Effector CD4-positive, alpha-beta T cell (primary cell): Measurements from ENCODE around the gene TUFT1.

Experiments
- DNase-seq: peaks from one replicate; pipeline ENCODE4 v3.0.0-alpha.2; 2020
- total RNA-seq: gene quantifications from one replicate; lab custom pipeline; 2026; lab: John Stamatoyannopoulos, UW

TUFT1 gene, protein sequence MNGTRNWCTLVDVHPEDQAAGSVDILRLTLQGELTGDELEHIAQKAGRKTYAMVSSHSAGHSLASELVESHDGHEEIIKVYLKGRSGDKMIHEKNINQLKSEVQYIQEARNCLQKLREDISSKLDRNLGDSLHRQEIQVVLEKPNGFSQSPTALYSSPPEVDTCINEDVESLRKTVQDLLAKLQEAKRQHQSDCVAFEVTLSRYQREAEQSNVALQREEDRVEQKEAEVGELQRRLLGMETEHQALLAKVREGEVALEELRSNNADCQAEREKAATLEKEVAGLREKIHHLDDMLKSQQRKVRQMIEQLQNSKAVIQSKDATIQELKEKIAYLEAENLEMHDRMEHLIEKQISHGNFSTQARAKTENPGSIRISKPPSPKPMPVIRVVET
- 35.3 reads per million, percentile 60 among the genes with 10 or more reads in this experiment for total RNA-seq

DNA sequence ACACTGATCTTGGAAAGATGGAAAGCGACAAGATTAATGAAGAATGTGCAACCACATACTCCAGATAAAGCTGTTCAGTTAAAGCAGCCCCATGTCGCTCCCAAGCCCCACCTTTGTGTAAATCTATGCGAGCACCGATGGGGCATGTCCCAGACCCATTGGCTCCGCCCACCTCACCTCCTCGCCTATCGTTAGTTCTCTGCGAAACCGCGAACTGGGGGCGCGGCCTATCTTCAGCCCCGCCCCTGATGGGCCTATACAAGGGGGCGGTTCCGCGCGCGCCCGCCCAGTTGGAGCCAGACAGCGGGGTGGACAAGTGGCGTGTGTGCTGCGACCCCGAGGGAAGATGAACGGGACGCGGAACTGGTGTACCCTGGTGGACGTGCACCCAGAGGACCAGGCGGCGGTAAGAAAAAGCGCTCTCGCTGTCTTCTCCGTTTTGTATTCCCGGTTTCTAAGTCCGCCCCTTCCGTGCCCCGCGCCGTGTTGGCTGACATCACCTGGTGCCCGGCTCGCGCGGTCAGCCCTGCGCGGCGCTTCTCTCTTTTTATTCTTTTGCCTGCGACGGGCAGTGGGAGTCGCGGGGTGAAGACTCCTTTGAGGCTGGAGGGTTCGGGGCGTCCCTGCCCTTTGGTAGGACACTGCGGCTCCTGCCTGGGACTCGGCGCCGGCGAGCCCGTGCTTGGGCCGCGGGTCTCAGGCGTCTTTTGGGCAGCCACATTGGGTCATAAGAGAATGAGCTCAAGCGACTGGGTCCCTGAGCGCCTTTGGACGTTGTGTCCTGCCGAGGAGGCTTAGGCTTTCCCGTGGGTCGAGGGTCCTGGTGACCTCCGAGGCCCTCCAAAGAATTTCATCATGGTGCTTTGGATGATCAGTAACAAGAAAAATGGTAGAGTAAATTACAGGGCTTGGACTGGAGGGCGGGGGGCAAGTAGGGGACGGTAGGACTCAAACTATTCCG, at the start of gene TUFT1:
TUFT1 (plus strand) TSS at position 289 of the 961 bp plus-strand sequence; CDS start at position 347, 58 bp downstream.
- DNase-seq: peak; percentile 92

DNA sequence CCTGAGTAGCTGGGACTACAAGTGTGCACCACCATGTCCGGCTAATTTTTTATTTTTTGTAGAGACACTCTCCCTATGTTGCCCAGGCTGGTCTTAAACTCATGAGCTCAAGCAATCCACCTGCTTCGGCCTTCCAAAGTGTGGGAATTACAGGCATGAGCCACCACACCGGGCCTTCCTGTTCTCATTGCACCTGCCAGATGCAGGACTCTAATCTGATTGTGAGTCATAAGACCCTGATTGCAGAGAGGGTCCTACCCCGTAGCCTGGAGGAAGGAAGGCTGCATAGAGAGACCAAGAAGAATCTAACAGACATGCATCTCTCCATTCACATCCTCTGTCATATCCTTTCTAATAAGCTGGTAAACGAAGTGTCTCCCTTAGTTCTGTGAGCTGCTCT, 48.5 kb upstream of the TUFT1 start:
- no peak for DNase-seq

DNA sequence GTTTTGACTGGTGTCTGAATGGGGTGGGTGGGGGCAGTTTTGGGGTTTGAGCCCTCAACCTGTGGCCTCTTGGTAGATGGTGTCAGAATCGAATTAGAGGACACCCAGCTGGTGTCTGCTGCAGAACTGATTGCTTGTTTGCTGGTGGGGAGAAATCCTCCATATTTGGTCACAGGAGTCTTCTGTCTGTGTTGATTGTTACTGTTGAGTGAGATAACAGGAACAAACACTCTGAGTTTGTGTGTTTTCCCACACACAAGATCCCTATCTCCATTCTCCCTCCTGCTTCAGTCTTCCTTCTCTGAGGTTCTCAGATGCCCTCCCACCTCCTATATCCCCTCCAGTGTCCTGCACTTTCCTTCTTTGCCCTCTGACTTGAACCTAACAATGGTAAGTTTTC, 48.0 kb upstream of the TUFT1 start:
- no peak for DNase-seq

DNA sequence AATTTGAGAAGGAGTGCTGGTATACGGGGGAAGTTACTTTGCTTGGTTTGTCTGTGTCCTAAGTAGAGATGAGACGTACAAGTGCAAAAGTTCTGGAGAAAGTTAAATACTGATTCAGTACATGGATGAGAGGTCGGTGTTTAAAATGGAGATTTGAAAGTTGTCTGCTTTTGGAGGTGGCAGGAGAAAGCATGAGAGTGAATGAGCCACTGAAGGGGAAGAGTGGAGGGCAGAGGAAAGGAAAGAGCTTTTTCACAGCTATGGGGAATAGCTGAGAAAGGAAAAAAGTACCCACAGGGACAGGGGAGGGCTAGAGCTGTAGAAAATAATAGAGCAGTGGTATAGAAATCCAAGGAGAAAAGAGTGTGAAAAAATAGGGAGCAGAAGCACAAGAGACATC, 47.1 kb upstream of the TUFT1 start:
- no peak for DNase-seq

DNA sequence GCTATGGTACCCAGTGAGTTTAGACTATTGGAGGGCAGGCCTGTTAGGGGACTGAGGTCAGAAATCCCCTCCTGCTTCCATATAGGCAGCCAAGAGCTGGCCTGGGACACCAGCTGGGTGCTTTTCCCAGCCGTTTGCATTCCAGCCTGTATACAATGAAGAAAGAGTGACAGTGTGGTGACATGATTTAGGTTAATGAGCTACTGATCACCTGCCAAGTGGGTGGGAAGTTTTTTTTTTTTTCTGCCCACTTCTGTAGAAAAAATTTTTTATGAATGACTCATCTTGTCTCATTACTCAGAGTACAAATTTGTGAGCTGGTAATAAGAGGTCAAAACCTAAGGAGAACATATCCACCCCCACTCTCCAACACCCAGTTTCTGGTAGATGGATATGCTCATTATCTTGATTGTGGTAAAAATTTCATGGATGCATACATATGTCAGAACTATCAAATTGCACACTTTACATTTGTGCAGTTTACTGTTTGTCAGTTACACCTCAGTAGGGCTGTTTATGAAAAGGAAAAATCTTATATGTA, 45.3 kb upstream of the TUFT1 start:
- no peak for DNase-seq

DNA sequence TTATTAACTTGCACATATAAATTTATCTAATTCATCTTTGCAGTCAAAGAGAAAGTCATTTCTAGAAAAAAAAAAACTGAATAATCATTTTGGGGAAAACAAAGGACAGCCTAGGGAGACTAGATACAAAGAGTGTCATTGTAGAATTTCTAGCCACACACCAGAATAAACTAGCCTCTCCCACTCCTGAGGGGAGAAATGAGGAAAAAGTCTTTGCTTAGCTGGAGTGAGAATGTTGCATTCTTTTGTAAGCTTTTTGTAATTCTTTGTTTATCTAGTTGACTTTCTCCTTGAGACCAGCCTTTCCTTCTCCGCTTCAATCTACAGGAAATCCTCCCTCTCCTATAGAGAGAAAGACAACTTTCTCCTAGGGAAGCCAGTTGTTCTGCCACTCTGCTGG, 44.8 kb upstream of the TUFT1 start:
- DNase-seq: no peak

DNA sequence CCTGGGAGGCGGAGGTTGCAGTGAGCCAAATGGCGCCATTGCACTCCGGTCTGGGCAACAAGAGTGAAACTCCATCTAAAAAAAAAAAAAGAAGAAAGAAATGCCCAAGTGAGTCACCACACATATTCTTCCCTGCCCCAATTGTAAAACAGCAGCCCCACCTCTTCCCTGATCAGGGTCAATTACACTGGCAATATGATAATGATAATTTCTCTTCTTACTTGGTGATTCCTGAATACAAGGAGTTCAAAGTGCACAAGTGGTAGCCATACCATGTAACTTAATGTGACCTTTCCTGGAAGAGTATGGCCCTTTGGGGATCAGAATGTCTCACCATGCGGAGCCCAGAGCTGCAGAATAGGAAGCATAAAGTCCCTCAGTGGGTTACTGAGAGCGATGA, 40.7 kb upstream of the TUFT1 start:
- DNase-seq: no peak

DNA sequence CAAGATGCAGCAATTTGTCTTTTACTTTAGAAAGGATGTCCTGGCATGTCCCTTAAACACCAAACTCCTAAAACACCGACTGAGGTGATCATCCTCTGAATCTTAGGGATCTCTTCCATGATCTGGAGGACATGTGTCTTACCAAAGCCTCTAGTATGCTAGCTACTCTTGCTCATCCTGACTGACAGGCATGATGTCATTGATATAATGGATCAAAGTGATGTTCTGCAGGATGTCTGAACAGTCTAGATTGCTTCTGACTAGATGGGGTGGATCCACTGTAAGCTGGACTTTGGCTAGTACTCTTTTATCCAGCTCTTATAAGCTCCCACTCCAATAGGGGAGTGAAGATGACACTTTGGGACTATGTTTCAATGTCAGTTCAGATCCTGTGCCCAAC, 40.2 kb upstream of the TUFT1 start:
- no peak for DNase-seq

DNA sequence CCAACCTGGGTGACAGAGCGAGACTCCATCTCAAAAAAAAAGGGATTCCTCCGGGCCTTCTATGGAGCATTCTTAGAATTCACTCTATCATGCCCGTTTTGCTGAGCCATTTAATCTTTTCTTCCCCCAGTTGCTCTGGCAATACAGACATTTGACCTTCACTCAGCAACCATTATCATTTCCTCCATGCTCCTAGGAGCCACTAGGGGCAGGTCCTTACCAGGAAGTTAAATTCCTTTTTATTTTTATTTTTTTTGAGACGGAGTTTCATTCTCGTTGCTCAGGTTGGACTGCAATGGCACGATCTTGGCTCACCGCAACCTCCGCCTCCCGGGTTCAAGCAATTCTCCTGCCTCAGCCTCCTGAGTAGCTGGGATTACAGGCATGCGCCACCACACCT, 38.6 kb upstream of the TUFT1 start:
- DNase-seq: no peak

DNA sequence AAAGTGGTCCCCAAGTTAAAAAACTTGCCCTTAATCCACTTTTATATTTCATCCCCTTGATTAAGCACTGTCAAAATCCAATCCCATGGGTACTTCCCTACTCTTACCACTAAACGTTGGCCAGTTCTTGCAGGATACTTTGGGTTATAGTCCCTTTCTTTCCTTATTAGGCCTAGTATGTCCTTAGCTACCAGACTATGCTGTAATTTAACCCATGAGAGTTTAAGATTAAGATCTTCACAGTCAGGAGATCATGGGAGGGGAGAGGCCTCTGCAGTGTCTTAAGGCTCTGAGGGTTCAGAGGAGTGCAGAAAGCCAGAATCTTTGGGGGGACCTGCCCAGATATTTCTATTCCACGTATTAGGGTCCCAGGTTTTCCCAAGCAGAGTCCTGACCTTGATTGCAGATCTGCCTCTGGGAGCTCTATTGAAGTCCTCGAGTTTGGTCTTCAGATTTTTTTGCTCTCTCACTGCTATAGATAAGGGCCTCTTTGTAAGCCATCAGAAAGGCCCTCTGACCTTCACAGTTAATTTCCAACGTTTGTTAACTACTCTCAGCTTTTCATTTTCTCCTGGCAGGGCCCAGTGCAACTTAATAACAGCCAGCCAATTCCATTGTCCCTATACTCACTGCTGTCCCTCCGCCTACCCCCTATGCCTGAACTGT, 37.9 kb upstream of the TUFT1 start:
- no peak for DNase-seq

DNA sequence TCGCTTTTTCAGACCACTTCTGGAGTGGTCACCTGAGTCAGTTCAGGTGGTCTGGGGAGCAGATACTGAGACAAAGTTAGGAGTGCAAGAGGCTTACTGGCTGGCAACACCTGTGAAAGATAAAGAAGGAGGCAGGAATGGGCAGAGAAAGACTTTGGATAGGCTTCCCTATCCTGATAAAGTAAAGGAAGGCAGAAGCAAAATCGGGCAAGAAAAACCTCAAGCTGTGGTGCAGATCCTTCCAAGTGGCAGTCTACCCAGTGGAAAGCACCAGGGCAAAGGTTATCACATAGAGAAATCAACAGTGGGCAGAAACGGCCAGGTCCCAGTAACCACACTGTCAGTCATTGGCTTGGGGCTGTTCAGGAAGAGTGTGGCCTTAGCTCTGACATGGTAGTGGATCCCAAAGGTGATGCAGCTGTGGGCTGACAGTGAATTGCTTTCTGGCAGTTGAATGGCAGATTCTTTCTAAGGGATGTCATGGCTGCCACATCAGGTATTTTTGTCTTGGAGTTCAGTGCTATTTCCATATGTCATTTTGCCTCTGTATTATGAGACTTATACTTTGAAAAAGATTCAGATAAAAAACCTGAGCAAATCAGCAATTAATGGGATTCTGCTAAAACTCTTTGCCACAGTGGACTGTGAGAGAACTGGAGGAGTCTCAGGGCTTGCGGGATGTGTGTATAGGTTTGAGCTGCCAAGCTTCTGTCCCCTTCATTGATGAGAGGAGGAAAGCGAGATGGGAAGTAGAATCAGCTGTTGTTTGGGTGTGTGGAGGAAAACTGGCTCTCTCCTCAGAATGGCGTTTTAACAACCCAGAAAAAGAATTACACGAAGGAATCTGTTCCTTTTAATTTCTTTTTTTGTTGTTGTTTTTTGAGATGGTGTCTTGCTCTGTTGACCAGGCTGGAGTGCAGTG, 37.0 kb upstream of the TUFT1 start:
- no peak for DNase-seq

DNA sequence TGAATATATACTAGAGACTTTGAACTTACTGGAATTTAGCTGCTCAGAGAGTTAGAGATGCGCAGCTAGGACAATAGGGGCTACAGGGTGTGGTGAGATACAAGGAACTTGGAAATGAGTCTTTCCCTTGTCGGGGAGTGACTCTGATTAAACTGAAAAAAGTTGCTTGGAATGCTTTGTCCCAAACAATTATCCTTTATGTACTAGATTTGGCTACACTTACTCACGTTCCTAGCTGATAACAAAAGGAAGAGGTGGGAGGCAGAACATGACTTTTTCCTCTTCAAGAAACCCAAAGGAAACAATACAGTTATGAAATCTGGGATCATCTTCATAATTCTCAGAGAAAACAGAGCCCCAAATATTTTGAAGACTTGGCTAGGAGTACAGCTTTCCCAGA, 35.9 kb upstream of the TUFT1 start:
- DNase-seq: no peak

DNA sequence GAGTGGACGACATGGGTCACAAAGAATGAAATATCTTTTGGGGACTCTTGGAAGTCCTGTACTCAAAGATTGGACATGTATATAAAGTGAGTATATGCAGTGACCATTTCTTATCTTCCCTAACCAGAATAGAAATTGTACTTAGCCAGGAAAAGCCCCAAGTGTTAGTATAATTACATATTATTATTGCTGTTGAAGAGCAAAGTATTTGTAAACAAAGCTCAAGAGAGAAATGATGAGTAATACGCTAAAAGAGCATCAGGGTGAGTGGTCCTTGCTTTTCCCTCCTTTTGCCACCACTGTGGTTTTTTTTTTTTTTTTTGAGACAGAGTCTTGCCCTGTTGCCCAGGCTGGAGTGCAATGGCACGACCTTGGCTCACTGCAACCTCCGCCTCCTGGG, 35.4 kb upstream of the TUFT1 start:
- DNase-seq: no peak

DNA sequence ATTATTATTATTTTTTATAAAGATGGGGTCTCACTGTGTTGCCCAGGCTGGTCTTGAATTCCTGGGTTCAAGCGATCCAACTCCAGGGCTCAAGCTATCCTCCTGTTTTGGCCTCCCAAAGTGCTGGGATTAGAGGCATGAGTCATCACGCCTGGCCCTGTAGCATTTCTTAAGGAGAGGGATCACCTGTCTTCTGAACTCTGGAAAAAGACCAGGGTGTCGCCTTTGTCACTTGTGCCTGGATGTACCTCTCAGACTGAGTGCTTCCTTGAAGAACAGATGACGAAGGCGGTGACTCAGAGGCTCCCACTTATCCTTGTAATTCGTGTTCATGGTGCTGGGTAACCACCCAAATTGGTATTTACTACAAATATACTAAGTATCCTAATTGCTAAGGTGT, 31.3 kb upstream of the TUFT1 start:
- DNase-seq: no peak

DNA sequence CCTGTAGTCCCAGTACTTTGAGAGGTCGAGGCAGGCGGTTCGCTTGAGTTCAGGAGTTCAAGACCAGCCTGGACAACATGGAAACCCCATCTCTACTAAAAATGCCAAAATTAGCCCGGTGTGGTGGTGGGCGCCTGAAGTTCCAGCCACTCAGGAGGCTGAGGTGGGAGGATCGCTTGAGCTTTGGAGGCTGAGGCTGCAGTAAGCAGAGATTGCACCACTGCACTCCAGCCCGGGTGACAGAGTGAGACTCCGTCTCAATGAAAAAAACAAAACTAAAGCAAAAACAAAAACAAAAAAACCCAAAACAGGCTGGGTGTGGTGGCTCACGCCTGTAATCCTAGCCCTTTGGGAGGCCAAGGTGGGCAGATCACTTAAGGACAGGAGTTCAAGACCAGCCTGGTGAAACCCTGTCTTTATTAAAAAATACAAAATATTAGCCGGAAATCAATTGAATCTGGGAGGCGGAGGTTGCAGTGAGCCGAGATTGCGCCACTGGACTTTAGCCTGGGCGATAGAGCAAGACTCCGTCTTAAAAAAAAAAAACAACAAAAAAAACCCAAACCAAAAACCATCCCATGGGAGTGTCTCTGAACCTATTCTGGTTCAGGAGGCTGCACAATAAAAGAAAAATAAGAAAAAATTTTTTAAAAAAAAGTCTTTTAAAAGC, 30.6 kb upstream of the TUFT1 start:
- no peak for DNase-seq

DNA sequence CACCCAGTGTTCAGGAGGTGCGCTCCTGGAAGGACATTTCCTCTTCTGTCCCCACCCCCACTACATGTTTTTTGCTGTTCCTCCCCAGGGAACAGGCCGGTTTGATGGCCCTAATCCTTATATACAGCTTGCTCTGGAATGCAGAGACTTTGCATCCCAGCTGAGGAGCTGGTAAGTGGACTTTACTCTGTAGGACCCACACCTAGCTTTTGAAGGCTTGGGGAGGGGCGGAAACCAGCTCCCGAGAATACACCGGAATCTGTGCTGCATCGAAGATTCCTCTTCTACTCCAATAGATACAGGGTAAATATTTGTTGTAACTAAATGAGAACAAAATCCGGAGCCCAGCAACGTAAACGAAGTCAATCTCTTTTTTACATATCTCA, 30.1 kb upstream of the TUFT1 start:
- no peak for DNase-seq

DNA sequence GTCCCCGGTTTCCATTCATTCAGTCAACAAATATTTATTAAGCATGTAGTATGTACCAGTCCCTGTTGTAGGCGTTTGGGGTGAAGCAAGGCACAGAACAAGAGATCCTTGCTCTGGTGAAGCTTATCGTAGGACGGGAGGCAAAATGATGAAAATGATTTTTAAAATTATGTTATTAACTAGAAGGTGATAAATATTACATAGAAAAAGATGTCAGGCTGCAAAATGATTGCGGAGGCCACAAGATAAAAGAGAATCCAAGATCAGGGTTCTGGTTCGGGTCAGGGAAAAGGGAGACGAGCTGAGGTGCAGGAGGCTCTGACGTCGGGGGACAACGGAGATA, 29.5 kb upstream of the TUFT1 start:
- no peak for DNase-seq

DNA sequence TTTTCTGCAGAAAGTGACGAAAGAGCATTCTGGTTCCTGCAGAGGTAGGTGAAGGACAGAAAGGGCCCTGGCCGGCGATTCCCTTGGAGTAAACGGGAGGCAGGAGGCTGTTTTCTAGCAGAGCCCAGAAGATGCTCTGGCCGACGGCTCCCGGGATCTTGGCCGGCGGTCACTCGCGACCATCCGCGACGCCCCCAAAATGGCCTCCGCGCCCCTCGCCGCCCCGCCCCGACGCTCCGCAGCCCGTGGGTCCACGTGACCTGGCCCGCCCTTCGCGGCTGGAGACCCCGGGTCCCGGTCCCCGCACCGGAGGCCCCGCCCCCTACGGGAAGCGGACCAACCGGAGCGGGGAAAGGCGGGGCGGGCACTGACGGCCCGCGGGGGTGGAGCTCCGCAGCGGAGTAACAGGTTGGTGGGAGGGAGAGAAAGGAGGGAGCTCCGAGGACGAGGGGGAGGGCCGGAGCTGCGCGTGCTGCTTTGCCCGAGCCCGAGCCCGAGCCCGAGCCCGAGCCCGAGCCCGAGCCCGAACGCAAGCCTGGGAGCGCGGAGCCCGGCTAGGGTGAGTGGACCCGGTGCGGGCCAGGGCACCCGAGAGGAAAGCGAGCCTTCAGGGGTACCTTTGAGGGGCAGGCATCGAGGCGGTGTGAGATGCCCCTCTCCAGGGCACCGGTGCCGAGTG, 29.0 kb upstream of the TUFT1 start, which contains the start of gene CGN:
CGN (plus strand) TSS at position 431 of the 679 bp plus-strand sequence. CDS start 7,133 bp downstream, outside the sequence.
- DNase-seq: peak; percentile 82

DNA sequence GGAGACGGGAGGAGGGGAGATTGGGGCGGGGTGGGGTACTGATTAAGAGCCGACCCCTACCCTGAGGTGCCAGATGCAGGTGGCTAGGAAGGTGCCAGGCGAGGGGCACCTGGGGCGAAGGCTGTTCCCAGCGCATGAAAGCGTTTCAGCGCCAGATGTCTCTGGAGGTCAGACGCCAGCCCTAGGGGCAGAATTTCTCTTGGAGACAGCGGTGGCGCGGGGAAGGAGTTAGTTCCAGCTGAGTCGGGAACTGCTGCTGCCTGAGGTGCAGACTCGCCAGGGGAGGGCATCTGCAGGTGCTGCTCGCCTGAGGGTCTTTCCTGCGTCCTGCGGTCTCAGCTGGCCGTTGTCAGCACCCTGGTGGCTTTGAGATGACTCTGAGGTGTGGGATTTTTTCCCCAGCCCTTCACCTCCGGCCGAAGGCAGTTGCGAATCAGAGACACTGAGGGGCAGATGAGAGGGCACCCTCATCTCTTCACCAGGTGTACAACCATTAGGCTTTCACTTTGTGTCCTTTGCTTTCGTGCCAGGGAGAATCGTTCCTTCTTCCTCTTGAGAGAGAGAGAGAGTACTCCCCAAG, 28.4 kb upstream of the TUFT1 start:
- DNase-seq: peak; percentile 28

DNA sequence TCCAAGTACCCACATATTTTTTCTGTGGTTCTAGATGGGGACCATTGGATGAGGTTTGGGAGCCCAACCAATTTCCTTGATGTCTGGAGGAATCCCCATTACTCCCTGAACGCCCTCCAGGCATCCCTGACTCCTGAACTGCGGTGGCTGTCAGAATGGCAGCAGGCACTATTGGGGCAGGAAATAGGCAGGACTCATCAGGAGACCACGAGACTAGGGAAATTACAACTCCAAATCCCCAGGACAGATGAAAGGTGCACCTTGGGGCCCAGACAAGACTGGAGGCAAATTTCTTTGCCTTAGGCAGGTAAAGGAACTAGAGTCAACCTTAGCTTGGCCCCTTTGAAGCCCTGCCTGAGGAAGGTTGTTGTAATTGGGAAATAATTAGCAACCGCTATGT, 27.8 kb upstream of the TUFT1 start:
- no peak for DNase-seq
